Parathyroid adenoma (tissue), 2 donors: ENCODE measurements around the gene DHDH.
"Not testable (repeated sequence)": the region's sequence is repeated elsewhere in the genome, so short reads cannot be mapped to it uniquely, and the experiment has no call there.

Experiments
- H2AFZ ChIP-seq: fragments of 300-600 bp; sonication (generic); one replicate; pipeline ENCODE4 v1.7.0; 2017; ENCODE audit warnings: antibody characterized with exemption, mild to moderate bottlenecking
- H3K27ac ChIP-seq: fragments of 300-600 bp; sonication (generic); one replicate; pipeline ENCODE4 v1.7.0; 2017
- H3K27me3 ChIP-seq: fragments of 300-600 bp; sonication (generic); one replicate; pipeline ENCODE4 v1.7.0; 2017; ENCODE audit warnings: low read length; ENCODE audit not compliant: control insufficient read depth, insufficient read depth
- H3K36me3 ChIP-seq: fragments of 300-600 bp; sonication (generic); one replicate; pipeline ENCODE4 v1.7.0; 2017; ENCODE audit warnings: low read length; ENCODE audit not compliant: control insufficient read depth, insufficient read depth
- H3K4me1 ChIP-seq: fragments of 300-600 bp; sonication (generic); one replicate; pipeline ENCODE4 v1.7.0; 2017; ENCODE audit warnings: control low read depth
- H3K4me2 ChIP-seq: fragments of 300-600 bp; sonication (generic); one replicate; pipeline ENCODE4 v1.7.0; 2017; ENCODE audit warnings: low read length
- H3K4me3 ChIP-seq: fragments of 300-600 bp; sonication (generic); one replicate; pipeline ENCODE4 v1.7.0; 2017; ENCODE audit warnings: low read depth, low read length
- H3K79me2 ChIP-seq: fragments of 300-600 bp; sonication (generic); one replicate; pipeline ENCODE4 v1.7.0; 2017; ENCODE audit warnings: control low read depth
- H3K9ac ChIP-seq: fragments of 300-600 bp; sonication (generic); one replicate; pipeline ENCODE4 v1.7.0; 2017; ENCODE audit warnings: mild to moderate bottlenecking
- H3K9me3 ChIP-seq: fragments of 300-600 bp; sonication (generic); one replicate; pipeline ENCODE4 v1.7.0; 2017; ENCODE audit warnings: low read length; ENCODE audit not compliant: control insufficient read depth
- TF ChIP-seq, protein P1 (sequence below): fragments of 300-600 bp; sonication (generic); IDR thresholded peaks from one replicate; pipeline ENCODE4 v1.7.0; 2017; ENCODE audit warnings: antibody characterized with exemption, mild to moderate bottlenecking
- donor health status: primary hyperparathyroidism.

DHDH gene

DNA sequence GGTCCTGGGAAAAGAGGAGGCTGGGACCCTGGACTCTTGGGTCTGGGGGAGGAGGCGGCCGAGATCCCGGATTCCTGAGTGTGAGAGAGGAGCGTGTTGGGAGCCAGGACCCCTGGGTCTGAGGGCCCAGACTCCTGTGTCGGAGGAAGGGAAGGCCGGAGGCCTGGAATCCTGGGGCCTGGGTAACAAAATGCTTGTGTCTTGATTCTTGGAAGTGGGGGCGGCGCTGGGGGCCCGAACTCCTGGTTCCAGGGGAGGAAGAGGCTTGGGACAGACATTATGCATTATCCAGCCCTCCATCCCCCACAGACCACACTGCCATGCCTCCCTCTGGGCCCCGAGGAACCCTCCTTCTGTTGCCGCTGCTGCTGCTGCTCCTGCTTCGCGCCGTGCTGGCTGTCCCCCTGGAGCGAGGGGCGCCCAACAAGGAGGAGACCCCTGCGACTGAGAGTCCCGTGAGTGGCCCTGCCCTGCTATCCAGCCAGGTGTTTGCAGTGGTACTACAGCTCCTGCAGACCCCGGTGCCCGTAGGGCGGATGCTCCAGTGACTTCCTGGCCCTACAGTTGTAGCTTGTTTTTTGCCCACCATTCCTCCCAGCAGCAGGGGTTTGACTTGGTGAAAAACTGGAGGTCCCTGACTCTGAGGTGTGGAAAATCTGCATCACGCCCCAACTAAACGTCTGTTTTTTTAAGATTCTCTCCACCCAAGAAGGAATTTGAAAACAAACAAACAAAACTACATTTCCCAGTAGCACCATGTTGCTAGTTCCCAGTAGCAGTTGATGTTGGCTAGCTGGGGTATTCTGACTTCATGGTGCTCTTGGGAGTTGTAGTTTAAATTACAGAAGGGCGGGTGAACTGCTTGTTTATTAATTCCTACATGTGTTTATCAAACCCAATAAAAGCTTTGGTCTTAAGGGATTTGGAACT lies 32.8 kb upstream of the DHDH start:
- no peaks in the 10 kb centered on the region for H3K36me3 ChIP-seq
- peaks cover 20% of the 10 kb centered on the region for H3K79me2 ChIP-seq
- peak overlapping the region; percentile 95 for H3K9ac ChIP-seq
- peak overlapping the region; percentile 97 for H3K4me3 ChIP-seq
- no peaks in the 10 kb centered on the region for H3K9me3 ChIP-seq
- H3K27ac ChIP-seq: peak overlapping the region; percentile 97
- TF ChIP-seq, protein P1, sequence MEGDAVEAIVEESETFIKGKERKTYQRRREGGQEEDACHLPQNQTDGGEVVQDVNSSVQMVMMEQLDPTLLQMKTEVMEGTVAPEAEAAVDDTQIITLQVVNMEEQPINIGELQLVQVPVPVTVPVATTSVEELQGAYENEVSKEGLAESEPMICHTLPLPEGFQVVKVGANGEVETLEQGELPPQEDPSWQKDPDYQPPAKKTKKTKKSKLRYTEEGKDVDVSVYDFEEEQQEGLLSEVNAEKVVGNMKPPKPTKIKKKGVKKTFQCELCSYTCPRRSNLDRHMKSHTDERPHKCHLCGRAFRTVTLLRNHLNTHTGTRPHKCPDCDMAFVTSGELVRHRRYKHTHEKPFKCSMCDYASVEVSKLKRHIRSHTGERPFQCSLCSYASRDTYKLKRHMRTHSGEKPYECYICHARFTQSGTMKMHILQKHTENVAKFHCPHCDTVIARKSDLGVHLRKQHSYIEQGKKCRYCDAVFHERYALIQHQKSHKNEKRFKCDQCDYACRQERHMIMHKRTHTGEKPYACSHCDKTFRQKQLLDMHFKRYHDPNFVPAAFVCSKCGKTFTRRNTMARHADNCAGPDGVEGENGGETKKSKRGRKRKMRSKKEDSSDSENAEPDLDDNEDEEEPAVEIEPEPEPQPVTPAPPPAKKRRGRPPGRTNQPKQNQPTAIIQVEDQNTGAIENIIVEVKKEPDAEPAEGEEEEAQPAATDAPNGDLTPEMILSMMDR: no peak
- peaks cover 18% of the 10 kb centered on the region for H3K4me1 ChIP-seq
- H2AFZ ChIP-seq: peak overlapping the region; percentile 77
- H3K4me2 ChIP-seq: peak overlapping the region; percentile 85
- H3K27me3 ChIP-seq: no peaks in the 10 kb centered on the region

GRCh38 chr19:48902291-48902690 lies 31.2 kb upstream of the DHDH start:
- not testable (repeated sequence) for H3K36me3 ChIP-seq, H3K27me3 ChIP-seq, H3K27ac ChIP-seq

DNA sequence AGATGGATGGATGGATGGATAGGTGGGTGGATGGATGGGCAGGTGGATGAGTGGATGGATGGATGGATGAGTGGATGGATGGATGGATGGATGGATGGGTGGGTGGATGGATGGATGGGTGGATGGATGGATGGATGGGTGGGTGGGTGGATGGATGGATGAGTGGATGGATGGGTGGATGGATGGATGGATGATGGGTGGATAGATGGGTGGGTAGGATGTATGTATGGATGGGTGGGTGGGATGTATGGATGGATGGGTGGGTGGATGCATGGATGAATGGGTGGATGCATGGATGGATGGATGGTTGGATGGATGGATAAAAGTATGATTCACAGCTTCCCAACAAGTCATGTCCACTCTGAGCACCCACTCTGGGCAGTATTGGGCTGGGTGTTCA lies 29.7 kb upstream of the DHDH start:
- not testable (repeated sequence) for H3K27ac ChIP-seq, H3K4me2 ChIP-seq, H3K9me3 ChIP-seq, H3K9ac ChIP-seq, H3K4me3 ChIP-seq, H3K36me3 ChIP-seq, H2AFZ ChIP-seq, H3K27me3 ChIP-seq
- H3K79me2 ChIP-seq: peaks cover 20% of the 10 kb centered on the region
- H3K4me1 ChIP-seq: peaks cover 39% of the 10 kb centered on the region

More at GRCh38 chr19:48902291-48902690, 31.2 kb upstream of the DHDH start:
- H3K9ac ChIP-seq, H2AFZ ChIP-seq, H3K9me3 ChIP-seq, H3K4me2 ChIP-seq, H3K4me3 ChIP-seq: not testable (repeated sequence)
- peaks cover 29% of the 10 kb centered on the region for H3K4me1 ChIP-seq
- peaks cover 20% of the 10 kb centered on the region for H3K79me2 ChIP-seq

DNA sequence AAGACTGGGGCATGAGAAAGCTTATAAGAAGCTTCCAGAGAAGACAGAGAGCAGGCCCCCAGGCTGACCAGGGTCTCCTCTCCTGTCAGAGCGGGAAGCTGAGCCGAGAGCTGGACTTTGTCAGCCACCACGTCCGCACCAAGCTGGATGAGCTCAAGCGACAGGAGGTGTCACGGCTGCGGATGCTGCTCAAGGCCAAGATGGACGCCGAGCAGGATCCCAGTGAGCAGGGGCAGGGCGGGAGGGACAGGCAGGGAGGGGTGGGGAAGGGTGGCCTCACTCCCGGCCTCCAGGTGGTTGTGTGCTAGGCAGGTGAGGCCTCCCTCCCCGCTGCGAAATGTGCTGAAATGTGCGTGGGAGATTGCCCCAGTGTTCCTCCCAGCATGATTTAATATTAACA lies 27.8 kb upstream of the DHDH start:
- no peak overlapping the region for H3K9ac ChIP-seq
- no peaks in the 10 kb centered on the region for H3K27me3 ChIP-seq
- TF ChIP-seq, protein P1: no peak
- no peak overlapping the region for H3K4me3 ChIP-seq
- H3K36me3 ChIP-seq: no peaks in the 10 kb centered on the region
- no peak overlapping the region for H3K4me2 ChIP-seq
- H2AFZ ChIP-seq: no peak overlapping the region
- peaks cover 18% of the 10 kb centered on the region for H3K79me2 ChIP-seq
- no peaks in the 10 kb centered on the region for H3K9me3 ChIP-seq
- H3K27ac ChIP-seq: peak overlapping the region; percentile 93
- peaks cover 39% of the 10 kb centered on the region for H3K4me1 ChIP-seq

GRCh38 chr19:48906324-48906723 lies 27.2 kb upstream of the DHDH start:
- Histone ChIP-seq H3K27ac (peak overlapping the region; percentile 93), H2AFZ (no peak overlapping the region), H3K9ac (no peak overlapping the region), H3K4me3 (no peak overlapping the region), H3K36me3 (no peaks in the 10 kb centered on the region), H3K4me1 (peaks cover 37% of the 10 kb centered on the region), H3K79me2 (peaks cover 17% of the 10 kb centered on the region), H3K9me3 (no peaks in the 10 kb centered on the region), H3K4me2 (no peak overlapping the region), H3K27me3 (no peaks in the 10 kb centered on the region)
- TF ChIP-seq, protein P1: no peak
